Stimulated activated CD8-positive, alpha-beta memory T cell treated with anti-CD3 and anti-CD28 coated beads, Interleukin-15, amount 100 ng/mL, for 48 hours (primary cell): Measurements from ENCODE around the gene RALGPS1.

Source experiments
- DNase-seq, 2 donors: peaks; one replicate each; pipeline ENCODE4 v3.0.0-alpha.2; 2020; ENCODE audit warnings: low read depth in 2 of 2

Gene RALGPS1

DNA sequence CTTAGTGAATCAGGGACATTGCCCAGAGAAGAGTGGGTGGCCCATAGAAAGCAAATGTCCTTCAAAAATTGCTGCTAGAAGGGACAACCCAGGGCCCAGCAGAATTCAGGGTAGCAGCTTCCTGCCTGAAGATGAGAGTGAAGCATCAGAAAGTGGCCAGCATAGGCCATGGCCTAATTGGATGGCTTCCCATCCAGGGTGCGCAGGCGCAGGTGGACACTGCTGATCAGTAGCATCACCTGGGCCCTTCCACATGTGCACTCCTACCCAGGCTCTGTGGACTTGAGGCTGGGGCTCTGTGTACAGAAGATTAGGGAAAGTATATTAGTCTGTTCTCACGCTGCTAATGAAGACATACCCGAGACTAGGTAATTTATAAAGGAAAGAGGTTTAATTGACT, 291.4 kb downstream of the RALGPS1 start:
- no peak for DNase-seq

GRCh38 chr9:127206666-127207065, 292.1 kb downstream of the RALGPS1 start:
- no peak for DNase-seq

- no peak for DNase-seq
Observed at GRCh38 chr9:127207734-127208410, 293.3 kb downstream of the RALGPS1 start.

- no peak for DNase-seq
Observed at GRCh38 chr9:127208416-127208815, 293.8 kb downstream of the RALGPS1 start.

GRCh38 chr9:127209220-127209619, 294.6 kb downstream of the RALGPS1 start:
- no peak for DNase-seq

DNA sequence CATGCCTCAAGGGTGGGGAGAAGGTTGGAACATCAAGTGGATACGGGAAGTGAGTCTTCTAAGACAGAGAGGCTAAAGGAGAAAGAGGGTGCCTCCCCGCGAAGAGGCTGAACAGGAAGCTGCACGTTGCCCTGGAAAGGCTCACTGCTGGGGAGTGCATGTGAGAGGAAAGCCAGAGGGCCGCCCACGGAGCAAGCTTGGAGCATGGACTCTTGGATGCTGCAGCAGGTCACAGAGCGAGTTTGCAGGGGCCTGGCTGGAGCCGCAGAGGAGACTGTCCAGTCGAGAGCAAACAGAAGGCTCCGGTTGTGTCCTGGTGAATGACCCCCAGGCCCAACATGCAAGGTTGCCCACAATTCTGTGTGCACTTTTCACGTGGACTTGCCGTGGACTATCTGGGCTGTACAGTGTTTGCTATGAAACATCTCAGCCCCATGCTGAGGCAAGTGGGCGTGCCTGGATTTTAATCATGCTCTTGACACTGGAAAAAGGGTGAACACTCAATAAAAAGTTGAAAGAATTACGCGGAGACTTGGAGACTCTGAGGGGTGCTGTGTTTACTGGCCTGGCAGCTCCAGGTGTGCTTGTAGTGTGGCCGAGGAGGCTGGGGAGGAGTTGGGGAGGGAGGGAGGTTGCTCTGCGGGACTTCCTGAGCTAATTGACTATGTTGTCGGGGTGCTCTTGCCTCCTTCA, 295.5 kb downstream of the RALGPS1 start:
- no peak for DNase-seq

- DNase-seq = no peak
Observed at GRCh38 chr9:127210851-127211730, 296.5 kb downstream of the RALGPS1 start.

- no peak for DNase-seq
Observed at GRCh38 chr9:127211983-127212382, 297.4 kb downstream of the RALGPS1 start.

DNA sequence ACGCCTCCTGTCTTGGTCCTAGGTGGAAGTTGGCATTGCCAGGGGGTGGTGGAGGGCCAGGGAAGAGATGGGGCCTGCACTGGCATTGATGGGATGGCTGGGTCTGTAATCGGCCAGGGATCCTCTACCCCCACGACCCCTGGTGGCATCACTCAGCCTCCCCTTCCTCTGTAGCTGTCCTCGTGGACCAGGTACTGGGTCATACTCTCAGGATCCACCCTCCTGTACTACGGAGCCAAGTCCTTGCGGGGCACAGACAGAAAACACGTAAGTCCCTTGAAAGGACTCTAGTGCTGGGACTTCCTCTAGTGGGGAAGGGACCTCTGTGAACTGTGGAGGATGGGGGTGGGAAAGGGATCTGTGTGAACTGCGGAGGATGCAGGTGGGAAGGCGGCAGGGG, 297.9 kb downstream of the RALGPS1 start:
- no peak for DNase-seq

DNA sequence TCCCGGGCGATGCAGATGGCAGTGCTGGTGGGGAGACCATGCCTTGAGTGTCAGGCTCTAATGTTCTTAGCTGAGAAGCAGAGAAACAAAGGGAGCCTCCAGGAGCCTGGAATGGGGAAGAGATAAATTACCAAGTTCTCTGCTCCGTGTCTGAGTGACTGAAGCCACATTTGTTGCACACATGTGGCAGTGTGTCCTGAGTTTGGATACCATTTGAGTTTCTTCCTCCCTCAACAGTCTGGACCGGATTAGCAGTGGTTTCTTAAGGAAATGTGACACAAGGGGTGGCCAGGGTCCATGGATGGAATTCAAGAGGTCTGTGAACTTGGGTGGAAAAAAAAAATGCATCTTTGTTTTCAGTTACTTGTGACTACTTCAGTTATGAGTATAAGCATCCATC, 299.3 kb downstream of the RALGPS1 start:
- no peak for DNase-seq

- peak; percentile 24 to 40 for DNase-seq
Observed at GRCh38 chr9:127214421-127215267, 300.1 kb downstream of the RALGPS1 start.

DNA sequence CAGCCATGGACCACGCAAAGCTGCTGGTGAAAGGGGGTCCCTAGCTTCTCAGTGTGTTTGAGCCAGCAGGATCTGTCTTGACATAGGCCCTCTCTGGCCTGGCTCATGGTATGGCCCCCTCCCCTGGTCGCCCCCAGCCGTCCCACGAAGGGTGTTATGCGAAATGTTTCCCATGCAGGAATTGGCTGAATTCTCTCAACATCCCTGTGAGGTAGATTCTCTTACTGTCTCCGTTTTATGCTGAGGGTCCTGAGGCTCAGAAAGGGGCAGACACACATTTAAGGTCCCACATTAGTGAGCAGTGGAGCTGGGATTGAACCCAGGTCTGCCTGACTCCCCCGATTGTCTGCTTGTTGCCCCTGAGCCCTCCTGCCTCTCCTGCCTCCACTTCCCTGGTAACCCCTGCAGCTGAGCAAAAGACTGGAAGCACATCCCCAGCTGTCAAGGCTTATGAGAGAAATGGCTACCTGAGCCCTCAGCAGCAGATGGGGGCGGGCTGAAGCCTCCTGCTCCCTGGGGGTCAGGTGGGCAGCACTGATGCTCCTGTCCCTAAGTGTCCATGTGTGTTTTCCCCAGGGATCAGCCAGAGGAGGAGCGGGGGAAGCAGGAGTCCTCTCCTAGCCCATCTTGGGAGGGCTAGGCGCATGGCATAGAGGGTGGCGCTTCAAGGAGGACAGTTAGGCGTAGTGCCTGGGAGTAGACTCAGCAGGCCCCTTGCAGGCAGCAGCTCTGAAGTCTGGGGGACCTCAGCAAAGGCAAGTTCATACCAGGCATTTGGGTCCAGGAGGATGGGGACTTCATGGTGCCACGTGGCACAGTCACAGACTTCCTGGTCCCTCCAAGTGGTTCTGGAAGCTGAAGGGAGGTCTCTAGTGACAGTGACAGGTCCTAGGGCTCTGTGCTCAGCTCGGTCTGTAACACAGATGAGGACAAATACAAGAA, 301.0 kb downstream of the RALGPS1 start:
- no peak for DNase-seq

DNA sequence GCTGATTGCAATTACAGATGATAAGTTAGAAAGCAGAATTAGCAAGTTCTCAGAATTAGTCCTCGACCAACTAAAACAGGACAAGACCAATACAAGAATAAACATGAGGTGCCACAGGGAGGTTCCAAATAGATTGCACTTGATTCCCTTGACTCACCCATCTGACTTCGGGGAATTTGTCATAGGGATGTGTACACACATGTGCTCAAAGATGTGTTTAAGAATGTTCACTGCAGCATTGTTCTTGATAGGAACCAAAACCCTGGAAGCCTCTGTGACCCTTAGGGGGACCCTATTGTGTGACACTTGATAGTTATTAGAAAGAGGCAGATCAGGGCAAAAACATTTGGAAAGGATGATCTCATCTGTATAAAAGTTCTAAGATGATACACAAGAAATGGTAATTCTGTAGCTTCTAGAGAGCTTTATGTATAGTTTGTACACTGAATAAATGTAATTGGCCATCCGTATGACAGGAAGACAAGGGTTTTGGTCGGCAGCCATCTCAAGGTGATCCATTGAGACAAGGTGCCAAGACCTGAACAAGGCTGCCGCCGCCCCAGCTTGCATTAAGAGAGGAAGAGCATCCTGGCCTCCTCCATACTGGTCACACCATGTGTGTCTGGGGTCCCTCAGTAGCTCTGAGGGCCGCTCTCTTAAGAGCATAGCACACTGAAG, 301.8 kb downstream of the RALGPS1 start:
- no peak for DNase-seq

GRCh38 chr9:127216888-127217217, 302.3 kb downstream of the RALGPS1 start:
- no peak for DNase-seq

GRCh38 chr9:127218818-127219217, 304.2 kb downstream of the RALGPS1 start:
- DNase-seq = no peak

DNA sequence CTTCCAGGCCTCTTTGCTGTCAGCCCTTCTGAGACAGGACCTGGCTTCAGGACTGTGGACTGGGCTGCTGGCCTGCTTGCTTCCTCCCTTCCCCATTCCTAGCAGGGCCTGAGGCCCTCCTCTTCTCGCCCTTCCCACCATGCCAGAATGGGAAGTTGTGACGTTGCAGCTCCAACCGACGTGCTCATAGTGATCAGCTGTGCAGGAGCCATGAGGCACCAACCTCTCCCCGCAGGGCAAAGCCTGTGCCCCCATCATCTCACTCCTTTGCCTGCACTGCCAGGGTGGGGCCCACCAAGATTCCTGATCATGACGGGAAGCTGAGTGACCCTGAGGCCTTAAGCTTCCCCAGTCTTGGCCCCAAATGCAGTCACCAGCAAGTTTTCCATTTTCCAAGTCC, 304.9 kb downstream of the RALGPS1 start:
- DNase-seq = no peak

- DNase-seq = no peak
Observed at GRCh38 chr9:127221695-127222094, 307.1 kb downstream of the RALGPS1 start.

DNA sequence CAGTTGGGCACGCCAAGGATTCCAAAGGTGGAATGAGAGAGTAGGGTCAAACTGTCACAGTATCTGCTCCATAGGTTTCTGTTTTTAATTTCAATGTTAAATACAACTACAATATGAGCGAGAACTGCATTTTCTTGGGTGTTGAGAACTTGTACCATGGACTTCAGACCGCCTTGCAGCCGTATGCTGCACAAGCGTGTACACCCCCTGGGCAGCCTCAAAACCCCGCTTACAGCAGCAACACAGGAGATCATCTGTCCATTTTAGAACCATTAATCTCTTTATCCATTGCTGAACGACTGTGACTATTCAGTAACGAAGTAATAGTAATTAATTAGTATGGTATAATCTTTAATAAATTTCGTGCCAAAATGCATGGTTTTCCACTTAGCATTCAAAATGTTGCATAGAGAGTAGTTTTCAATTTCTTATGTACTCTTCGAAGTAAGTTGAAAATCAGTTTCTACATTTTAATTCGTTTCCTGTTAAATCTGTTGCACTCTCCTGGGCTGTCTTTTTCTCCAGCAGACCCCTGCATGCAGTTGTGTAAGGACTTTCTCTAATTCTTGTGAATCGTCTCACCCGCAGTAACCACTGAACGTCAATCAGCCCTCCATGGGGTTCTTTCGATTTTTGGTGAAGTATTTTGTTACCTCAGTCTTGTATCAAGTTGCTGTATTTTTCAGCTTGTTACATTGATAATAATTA, 308.0 kb downstream of the RALGPS1 start:
- DNase-seq = no peak

DNA sequence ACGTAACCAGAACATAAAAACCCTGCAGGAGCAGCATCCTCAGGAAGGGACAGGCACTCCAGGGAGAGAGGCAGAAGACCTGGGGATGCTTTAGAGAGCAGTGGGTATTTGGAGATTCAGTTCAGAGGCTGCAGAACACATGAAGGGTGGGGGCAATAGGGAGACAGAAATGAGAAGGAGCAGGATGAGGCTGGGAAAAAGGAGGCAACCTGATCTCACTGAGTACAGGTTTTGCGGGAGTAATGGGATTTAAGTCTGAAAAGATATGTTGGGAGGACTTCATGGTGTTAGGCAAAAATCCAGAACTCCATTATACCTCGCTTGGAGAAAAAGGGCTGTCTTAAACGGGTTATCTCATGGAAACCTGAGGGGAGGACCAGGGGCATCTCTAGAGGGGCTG, 308.7 kb downstream of the RALGPS1 start:
- DNase-seq = no peak

GRCh38 chr9:127223810-127224177, 309.2 kb downstream of the RALGPS1 start:
- no peak for DNase-seq
